Esophagus (tissue), 2 donors: ENCODE data around the gene ESPL1. TPM values are rescaled to one million over a fixed set of nuclear protein-coding genes. Genes with fewer than 3 reads are reported as not detected.
"Not testable (repeated sequence)": the region's sequence is repeated elsewhere in the genome, so short reads cannot be mapped to it uniquely, and the experiment has no call there.

Experiments
- H3K27ac ChIP-seq, 2 donors: one replicate each; pipeline ENCODE4 v1.5.1; 2013; ENCODE audit warnings: low read depth in 2 of 2, mild to moderate bottlenecking in 2 of 2, inconsistent platforms in 1 of 2, low read length in 1 of 2, moderate library complexity in 1 of 2
- H3K27me3 ChIP-seq, 2 donors: one replicate each; pipeline ENCODE4 v1.6.1; 2013; ENCODE audit warnings: low read length in 2 of 2, control low read depth in 1 of 2, mild to moderate bottlenecking in 1 of 2; ENCODE audit not compliant: insufficient read depth in 2 of 2, control insufficient read depth in 1 of 2
- H3K36me3 ChIP-seq, 2 donors: one replicate each; pipeline ENCODE4 v1.6.1; 2013; ENCODE audit warnings: low read length in 1 of 2; ENCODE audit not compliant: control insufficient read depth in 2 of 2, insufficient read depth in 2 of 2
- H3K4me1 ChIP-seq, 2 donors: one replicate each; pipeline ENCODE4 v1.6.1; 2013; ENCODE audit warnings: low read length in 1 of 2; ENCODE audit not compliant: control insufficient read depth in 2 of 2, insufficient read depth in 2 of 2
- H3K4me3 ChIP-seq, 2 donors: one replicate each; pipeline ENCODE4 v1.5.1; 2013; ENCODE audit warnings: low read length in 2 of 2, mild to moderate bottlenecking in 2 of 2, low read depth in 1 of 2, moderate library complexity in 1 of 2
- H3K9me3 ChIP-seq, 2 donors: one replicate each; pipeline ENCODE4 v1.6.1; 2013; ENCODE audit warnings: mild to moderate bottlenecking in 2 of 2, low read depth in 1 of 2, low read length in 1 of 2, moderate library complexity in 1 of 2; ENCODE audit not compliant: control insufficient read depth in 2 of 2, insufficient read depth in 1 of 2
- WGBS, 2 donors: extraction: QIAGEN DNeasy Blood & Tissue Kit; methylation state at CpG; one replicate each; pipeline ENCODE4 v1.1.7; 2013; 5-methylcytosine and 5-hydroxymethylcytosine counted together
- polyA plus RNA-seq, 2 donors: library from polyadenylated mRNA; stranded (reverse); fragments of 200-250 nt; gene quantifications; one replicate each; pipeline ENCODE4 v1.2.3, GENCODE V29; 2013
- donor health status: healthy with polysubstance abuse.
- donor health status: Bipolar disorder and iron deficiency.

ESPL1 gene
- polyA plus RNA-seq, 2 donors, result 43.8 to 66.1 TPM

GRCh38 chr12:53295070-53295890 is 27.2 kb downstream of the ESPL1 start, which contains the start of gene PFDN5:
Gene PFDN5 (plus strand): TSS chr12:53295542. CDS start chr12:53295568, 26 bp downstream.
- H3K27me3 ChIP-seq, result no peaks in the 10 kb centered on the region
- H3K27ac ChIP-seq, result peak within 1 kb of the TSS; percentile 92 to 95
- peaks cover 0 to 9% of the 10 kb centered on the region in 2 donors for H3K4me1 ChIP-seq
- H3K9me3 ChIP-seq, result no peaks in the 10 kb centered on the region
- H3K36me3 ChIP-seq, result peaks cover 0 to 26% of the 10 kb centered on the region in 2 donors
- 1 to 2% methylated on average over 42 of the region's 42 CpGs for WGBS, 2 donors
- peak within 1 kb of the TSS; percentile 95 for H3K4me3 ChIP-seq

GRCh38 chr12:53295891-53296219 is 27.8 kb downstream of the ESPL1 start:
- Histone ChIP-seq H3K36me3 (peaks cover 0 to 22% of the 10 kb centered on the region in 2 donors), H3K4me1 (peaks cover 0 to 12% of the 10 kb centered on the region in 2 donors)
- WGBS, 2 donors, result 2 to 4% methylated on average over 12 of the region's 12 CpGs

DNA sequence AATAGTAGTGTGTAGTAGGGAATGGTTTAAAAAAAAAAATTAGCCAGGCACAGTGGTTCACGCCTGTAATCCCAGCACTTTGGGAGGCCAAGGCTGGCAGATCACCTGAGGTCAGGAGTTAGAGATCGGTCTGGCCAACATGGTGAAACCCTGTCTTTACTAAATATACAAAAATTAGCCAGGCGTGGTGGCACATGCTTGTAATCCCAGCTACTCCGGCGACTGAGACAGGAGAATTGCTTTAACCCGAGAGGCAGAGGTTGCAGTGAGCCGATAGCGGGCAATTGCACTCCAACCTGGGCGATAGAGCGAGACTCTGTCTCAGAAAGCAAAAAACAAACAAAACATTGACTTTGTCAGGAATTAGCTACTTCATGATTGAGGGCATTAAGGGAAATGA is 29.0 kb downstream of the ESPL1 start:
- Histone ChIP-seq H3K36me3 (peaks cover 0 to 17% of the 10 kb centered on the region in 2 donors), H3K4me1 (peaks cover 0 to 12% of the 10 kb centered on the region in 2 donors)
- not testable (repeated sequence) for H3K4me3 ChIP-seq, H3K27me3 ChIP-seq, H3K9me3 ChIP-seq, H3K27ac ChIP-seq
- 94 to 95% methylated on average over 10 of the region's 10 CpGs for WGBS, 2 donors

More at GRCh38 chr12:53295891-53296219, 27.8 kb downstream of the ESPL1 start:
- Histone ChIP-seq H3K27ac (peak overlapping the region; percentile 92 to 95), H3K27me3 (no peaks in the 10 kb centered on the region), H3K4me3 (peak overlapping the region; percentile 95), H3K9me3 (no peaks in the 10 kb centered on the region)

DNA sequence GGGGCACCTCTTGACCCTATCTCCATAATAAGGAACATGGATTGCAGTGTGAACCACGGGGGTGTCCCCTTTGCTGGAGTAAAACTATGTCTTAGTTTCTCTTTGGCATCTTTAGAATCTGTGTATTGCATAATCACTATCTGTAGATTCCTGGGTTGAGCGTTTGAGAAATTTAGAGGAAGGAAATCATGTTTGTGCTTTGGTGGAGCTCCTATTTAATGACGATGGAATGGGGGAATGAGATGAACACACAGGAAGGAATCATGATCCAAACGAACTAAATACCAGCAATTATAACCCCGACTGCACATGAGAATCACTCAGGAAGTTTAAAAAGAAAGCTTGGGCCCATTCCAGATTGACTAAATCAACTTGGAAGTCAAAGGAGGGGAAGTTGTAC is 30.1 kb downstream of the ESPL1 start:
- Histone ChIP-seq H3K27me3 (no peaks in the 10 kb centered on the region), H3K9me3 (no peaks in the 10 kb centered on the region), H3K4me3 (no peak overlapping the region), H3K27ac (no peak overlapping the region), H3K36me3 (peaks cover under 1 to 14% of the 10 kb centered on the region in 2 donors), H3K4me1 (peaks cover 0 to 12% of the 10 kb centered on the region in 2 donors)
- 50 to 55% methylated on average over 5 of the region's 5 CpGs for WGBS, 2 donors

DNA sequence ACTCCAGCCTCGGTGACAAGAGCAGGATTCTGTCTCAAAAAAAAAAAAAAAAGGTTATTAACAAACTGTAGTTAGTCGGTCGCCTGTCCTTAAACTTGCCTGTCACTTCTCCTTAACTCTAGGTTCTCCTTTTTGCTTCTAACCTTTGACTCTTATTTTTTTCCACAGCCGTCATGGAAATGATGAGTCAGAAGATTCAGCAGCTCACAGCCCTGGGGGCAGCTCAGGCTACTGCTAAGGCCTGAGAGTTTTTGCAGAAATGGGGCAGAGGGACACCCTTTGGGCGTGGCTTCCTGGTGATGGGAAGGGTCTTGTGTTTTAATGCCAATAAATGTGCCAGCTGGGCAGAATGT is 31.0 kb downstream of the ESPL1 start:
- H3K4me1 ChIP-seq, result peaks cover 0 to 12% of the 10 kb centered on the region in 2 donors

DNA sequence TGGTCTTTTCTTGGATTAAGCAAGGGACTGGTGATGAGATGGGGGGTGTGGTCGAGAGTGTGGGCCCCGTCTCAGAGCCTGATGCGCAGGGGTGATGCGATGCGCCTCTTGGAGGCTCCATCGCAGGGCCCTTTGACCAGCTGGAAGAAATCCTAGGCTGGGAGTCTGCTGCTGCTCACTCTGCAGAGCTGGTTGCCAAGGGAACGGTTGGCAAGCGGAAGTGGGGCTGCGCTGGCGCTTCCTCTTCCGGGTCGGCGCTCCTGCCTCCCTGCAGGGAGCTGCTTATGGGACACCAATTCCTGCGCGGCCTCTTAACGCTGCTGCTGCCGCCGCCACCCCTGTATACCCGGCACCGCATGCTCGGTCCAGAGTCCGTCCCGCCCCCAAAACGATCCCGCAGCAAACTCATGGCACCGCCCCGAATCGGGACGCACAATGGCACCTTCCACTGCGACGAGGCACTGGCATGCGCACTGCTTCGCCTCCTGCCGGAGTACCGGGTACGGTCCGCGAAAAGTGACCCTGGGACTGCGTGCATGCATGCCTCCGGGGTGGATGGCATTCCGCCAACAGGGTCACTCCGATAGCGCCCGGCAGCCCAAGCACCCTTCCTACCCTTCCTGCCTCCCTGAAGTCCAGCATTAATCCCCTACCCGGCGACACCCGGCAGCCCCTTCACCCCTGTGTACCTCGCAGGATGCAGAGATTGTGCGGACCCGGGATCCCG is 31.5 kb downstream of the ESPL1 start, which contains the start of gene MYG1:
Gene MYG1 (plus strand): TSS at position 242 of the 727 bp plus-strand sequence. CDS start 43 bp downstream, at position 285.
- no peaks in the 10 kb centered on the region for H3K9me3 ChIP-seq
- H3K4me3 ChIP-seq, result peak within 1 kb of the TSS; percentile 87 to 92
- WGBS, 2 donors, result 1% methylated on average over 49 to 51 of the region's 51 CpGs
- peaks cover 0 to 12% of the 10 kb centered on the region in 2 donors for H3K4me1 ChIP-seq
- H3K27ac ChIP-seq, result peak within 1 kb of the TSS; percentile 60 to 87
- no peaks in the 10 kb centered on the region for H3K27me3 ChIP-seq
- peaks cover 6 to 12% of the 10 kb centered on the region in 2 donors for H3K36me3 ChIP-seq

More for the DNA sequence above, 31.0 kb downstream of the ESPL1 start:
- H3K27me3 ChIP-seq, result no peaks in the 10 kb centered on the region
- WGBS, 2 donors, result 41 to 53% methylated on average over 5 of the region's 5 CpGs
- peak overlapping the region in 1 of 2 donors; percentile 87 for H3K4me3 ChIP-seq
- peaks cover 6 to 12% of the 10 kb centered on the region in 2 donors for H3K36me3 ChIP-seq
- no peaks in the 10 kb centered on the region for H3K9me3 ChIP-seq
- peak overlapping the region; percentile 60 to 87 for H3K27ac ChIP-seq

GRCh38 chr12:53300187-53300586 is 32.1 kb downstream of the ESPL1 start:
- Histone ChIP-seq H3K27me3 (no peaks in the 10 kb centered on the region), H3K9me3 (no peaks in the 10 kb centered on the region), H3K4me3 (peak overlapping the region; percentile 87 to 92), H3K4me1 (peaks cover 0 to 10% of the 10 kb centered on the region in 2 donors), H3K27ac (peak overlapping the region; percentile 60 to 87), H3K36me3 (peaks cover 6 to 15% of the 10 kb centered on the region in 2 donors)
- 2 to 4% methylated on average over 12 of the region's 12 CpGs for WGBS, 2 donors

GRCh38 chr12:53302903-53303302 is 34.8 kb downstream of the ESPL1 start:
- H3K27ac ChIP-seq, result no peak overlapping the region
- H3K4me3 ChIP-seq, result no peak overlapping the region
- WGBS, 2 donors, result 92% methylated on average over 5 of the region's 5 CpGs
- peaks cover 16 to 36% of the 10 kb centered on the region in 2 donors for H3K36me3 ChIP-seq
- peaks cover 0 to 10% of the 10 kb centered on the region in 2 donors for H3K4me1 ChIP-seq
- H3K27me3 ChIP-seq, result no peaks in the 10 kb centered on the region
- H3K9me3 ChIP-seq, result no peaks in the 10 kb centered on the region

DNA sequence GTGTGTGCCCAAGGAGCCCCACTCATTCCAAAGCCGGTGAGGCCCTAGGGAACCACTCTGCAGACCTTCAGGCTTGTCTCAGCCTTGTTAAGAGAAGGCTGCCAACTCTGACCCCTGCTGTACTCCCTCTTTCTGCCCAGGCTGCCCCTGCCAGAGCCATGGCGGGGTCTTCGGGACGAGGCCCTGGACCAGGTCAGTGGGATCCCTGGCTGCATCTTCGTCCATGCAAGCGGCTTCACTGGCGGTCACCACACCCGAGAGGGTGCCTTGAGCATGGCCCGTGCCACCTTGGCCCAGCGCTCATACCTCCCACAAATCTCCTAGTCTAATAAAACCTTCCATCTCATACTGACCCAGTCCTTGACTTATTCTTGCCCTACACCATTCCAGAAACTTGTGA is 38.7 kb downstream of the ESPL1 start:
- H3K27ac ChIP-seq, result no peak overlapping the region
- no peaks in the 10 kb centered on the region for H3K27me3 ChIP-seq
- 94 to 96% methylated on average over 10 of the region's 10 CpGs for WGBS, 2 donors
- H3K36me3 ChIP-seq, result peaks cover 30 to 52% of the 10 kb centered on the region in 2 donors
- no peaks in the 10 kb centered on the region for H3K4me1 ChIP-seq
- no peak overlapping the region for H3K4me3 ChIP-seq
- H3K9me3 ChIP-seq, result no peaks in the 10 kb centered on the region
